Thyroid gland (tissue), 4 donors: ENCODE data around the gene PNKD.

ENCODE experiments used
- CTCF ChIP-seq, 6 experiments: fragments of 200-600 bp in 3 of 6; fragments of 450-650 bp in 3 of 6; sonication (generic) in 3 of 6; IDR thresholded peaks; one replicate each; pipeline ENCODE4 v1.5.1; 2016 to 2019; ENCODE audit warnings: antibody characterized with exemption in 6 of 6, mild to moderate bottlenecking in 2 of 6, inconsistent platforms in 1 of 6, moderate library complexity in 1 of 6
- POLR2A ChIP-seq, 2 donors: fragments of 450-650 bp; IDR thresholded peaks; one replicate each; pipeline ENCODE4 v1.6.1; 2017; ENCODE audit warnings: antibody characterized with exemption in 2 of 2, mild to moderate bottlenecking in 2 of 2, moderate library complexity in 1 of 2

DNA sequence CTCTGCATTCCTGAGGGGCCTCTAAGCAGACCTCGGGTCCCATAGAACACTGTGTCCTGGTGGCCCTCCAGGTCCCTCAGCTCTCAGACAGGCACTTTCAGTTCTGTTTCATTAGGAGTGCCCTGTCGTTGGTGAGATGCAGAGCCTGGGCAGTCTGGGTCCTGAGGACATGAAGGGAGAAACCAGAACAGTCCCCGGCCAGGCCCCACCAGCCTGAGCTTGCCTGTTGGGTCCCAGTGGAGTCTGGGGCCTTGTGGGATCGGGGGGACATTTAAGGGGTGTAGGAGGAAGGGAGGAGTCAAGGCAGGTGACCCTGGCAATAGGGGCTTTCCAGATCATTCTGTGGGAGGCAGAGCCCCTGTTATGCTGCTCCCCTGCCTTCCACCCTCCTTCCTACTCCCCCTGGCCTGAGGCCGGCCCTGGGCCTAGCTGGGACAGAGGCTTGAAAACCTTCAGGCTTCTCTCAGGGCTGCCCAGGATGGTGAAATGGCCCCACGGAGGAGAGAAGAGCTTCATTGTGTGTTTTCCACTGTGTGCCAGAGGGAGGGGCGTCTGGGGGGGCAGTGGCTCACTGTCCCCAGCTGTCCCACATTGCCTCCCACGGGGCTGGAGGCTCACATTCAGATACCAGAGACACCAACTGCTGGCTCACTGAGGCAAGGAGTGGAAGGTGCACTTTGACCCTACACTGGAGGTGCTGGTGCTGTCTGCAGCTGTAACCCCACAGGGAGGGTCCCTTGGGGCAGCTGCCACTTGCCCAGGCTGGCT lies 59.7 kb downstream of the PNKD start:
- TF ChIP-seq CTCF (IDR thresholded peaks at IDR 0.05) (no peak), POLR2A (IDR thresholded peaks at IDR 0.05) (no peak)
